ENCODE measurements around the gene RASD1.
A peak's percentile ranks its signal among the peaks of the same experiment; 100 is the strongest.

The RASD1 gene

DNA sequence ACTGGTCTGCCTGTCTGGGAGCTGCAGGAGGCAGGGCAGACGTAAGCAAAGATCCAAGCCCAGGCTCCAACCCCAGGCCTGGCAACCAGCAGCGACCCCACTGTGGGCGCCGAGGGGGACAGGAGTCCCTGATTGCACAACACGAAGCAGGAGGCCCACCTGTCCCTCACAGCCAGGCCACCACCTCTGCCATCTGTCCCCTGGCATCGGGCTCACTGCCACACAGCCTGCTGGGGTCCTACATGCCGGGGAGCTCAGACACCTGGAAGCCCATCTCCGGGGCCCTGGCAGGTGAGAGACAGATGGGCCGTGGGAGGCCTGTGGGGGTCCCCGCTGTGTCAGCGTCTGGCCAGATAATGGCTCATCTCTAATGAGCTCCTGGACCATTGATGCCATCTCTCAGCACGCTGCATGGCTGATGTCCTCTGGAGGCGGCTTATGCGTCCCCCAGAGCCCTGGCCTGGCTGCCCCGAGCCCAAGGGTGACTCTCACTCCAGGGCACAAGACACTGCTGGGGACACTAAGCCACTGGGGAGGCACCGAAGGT, 11.3 kb upstream of the RASD1 start:
- Mint-ChIP-seq H3K4me3 (no peak overlapping the region), H3K27me3 (no peaks in the 10 kb centered on the region), H3K27ac (no peak overlapping the region), H3K4me1 (no peaks in the 10 kb centered on the region), H3K36me3 (no peaks in the 10 kb centered on the region), H3K9me3 (no peaks in the 10 kb centered on the region)

DNA sequence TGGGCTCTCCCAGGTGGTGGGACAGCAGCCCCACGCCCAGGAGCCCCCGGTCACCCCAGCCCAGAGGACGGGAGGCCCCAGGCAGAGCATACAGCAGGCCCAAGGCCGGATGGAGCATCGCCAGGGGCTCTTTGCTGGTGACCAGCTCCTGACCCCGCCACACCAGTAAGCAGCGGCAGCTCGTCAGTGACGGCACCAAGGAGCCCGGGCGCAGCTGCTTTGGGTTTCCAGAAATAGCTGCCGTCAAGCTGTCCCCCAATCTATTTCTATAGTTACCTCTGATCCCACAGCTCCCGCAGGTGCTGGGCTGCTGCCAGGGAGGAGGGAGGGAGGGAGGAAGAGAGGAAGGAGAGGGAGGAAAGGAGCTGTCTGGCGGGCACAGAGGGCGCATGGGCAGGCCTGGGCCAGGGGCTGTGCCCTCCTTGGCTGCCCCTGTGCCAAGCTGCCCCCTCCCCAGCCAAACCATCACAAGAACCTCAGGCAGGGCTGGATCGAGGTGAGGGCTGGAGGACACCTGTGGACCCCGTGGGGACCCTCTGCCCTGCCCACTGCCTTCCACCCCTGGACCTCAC, 10.8 kb upstream of the RASD1 start:
- Mint-ChIP-seq H3K4me3 (no peak overlapping the region), H3K36me3 (no peaks in the 10 kb centered on the region), H3K4me1 (no peaks in the 10 kb centered on the region), H3K27me3 (no peaks in the 10 kb centered on the region), H3K27ac (no peak overlapping the region), H3K9me3 (no peaks in the 10 kb centered on the region)

DNA sequence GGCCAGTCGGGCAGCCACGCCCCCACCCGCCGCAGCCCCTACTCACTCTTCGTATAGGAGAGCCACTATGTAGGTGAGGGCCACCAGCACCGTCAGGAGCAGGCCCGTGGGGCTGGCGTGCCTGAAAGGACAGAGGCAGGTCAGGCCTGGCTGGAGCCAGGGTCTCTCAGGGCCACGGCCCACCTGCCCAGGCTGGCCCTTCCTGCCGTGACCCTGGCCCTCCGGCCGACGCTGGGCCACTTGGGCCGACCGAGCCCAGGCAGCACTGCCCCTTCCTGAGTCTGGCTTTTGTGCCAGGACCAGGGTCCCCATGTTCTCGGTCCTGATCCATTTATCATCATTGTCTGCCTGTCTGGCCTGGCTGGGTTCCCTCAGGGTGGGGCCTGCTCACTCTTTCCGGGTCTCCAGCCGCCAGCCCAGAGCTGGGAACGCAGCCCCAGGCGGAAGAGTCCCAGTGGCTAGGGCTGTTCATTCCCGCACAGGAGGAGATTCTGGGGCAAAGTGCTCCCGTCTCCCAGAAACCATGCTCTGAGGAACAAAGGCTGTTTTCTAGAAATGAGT, 10.1 kb upstream of the RASD1 start:
- Mint-ChIP-seq H3K36me3 (no peaks in the 10 kb centered on the region), H3K4me1 (no peaks in the 10 kb centered on the region), H3K27ac (no peak overlapping the region), H3K27me3 (no peaks in the 10 kb centered on the region), H3K9me3 (no peaks in the 10 kb centered on the region), H3K4me3 (no peak overlapping the region)

DNA sequence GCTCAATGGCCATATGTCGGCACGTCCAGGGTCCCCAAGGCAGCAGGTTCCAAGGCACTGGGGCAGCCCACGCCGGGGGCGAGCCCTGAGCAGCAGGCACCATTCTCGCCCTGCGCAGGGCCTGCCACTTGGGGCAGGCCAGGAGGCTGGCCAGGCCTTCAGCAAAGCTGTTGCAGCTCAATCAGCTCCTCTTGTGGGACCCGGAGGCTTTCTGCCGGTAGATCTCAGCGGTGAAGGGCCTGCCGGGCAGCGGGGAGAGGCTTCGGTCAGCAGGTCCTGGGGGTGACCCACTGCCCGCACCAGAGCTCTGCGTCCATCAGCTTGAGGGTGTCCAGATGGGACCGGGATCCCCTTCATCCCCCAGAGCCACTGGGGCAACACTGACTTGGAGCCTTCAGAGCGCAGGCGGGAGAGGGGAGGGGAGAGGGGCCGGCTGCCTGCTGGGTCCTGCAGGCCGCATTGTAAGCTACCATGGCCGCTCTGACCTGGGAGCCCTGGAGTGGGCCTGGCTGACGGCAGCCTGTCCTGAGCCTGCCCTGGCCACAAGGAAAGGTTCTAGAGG, 9.5 kb upstream of the RASD1 start:
- no peaks in the 10 kb centered on the region for H3K4me1 Mint-ChIP-seq
- H3K36me3 Mint-ChIP-seq, result no peaks in the 10 kb centered on the region
- no peaks in the 10 kb centered on the region for H3K27me3 Mint-ChIP-seq
- H3K4me3 Mint-ChIP-seq, result no peak overlapping the region
- no peaks in the 10 kb centered on the region for H3K9me3 Mint-ChIP-seq
- H3K27ac Mint-ChIP-seq, result no peak overlapping the region

DNA sequence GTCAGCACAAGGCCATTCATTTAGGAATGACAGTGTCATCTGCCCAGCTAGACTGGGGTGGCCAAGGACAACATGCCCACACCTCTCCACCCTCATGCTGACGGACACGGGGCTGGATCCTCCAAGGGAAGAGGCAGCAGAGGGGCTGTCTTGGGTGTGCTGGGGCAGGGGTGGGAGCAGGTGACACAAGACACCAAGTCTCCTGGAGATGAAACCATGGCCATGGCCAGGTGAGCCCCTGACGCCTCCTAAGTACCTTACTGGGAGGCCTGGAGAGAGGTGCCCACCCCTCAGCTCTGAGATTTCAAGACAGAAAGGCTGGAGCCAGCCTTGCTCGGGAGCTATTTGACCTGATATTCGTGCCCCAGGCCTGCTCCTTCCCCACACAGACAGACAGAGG, 9.0 kb upstream of the RASD1 start:
- Mint-ChIP-seq H3K27ac (no peak overlapping the region), H3K4me3 (no peak overlapping the region), H3K36me3 (no peaks in the 10 kb centered on the region), H3K9me3 (no peaks in the 10 kb centered on the region), H3K27me3 (no peaks in the 10 kb centered on the region), H3K4me1 (no peaks in the 10 kb centered on the region)

DNA sequence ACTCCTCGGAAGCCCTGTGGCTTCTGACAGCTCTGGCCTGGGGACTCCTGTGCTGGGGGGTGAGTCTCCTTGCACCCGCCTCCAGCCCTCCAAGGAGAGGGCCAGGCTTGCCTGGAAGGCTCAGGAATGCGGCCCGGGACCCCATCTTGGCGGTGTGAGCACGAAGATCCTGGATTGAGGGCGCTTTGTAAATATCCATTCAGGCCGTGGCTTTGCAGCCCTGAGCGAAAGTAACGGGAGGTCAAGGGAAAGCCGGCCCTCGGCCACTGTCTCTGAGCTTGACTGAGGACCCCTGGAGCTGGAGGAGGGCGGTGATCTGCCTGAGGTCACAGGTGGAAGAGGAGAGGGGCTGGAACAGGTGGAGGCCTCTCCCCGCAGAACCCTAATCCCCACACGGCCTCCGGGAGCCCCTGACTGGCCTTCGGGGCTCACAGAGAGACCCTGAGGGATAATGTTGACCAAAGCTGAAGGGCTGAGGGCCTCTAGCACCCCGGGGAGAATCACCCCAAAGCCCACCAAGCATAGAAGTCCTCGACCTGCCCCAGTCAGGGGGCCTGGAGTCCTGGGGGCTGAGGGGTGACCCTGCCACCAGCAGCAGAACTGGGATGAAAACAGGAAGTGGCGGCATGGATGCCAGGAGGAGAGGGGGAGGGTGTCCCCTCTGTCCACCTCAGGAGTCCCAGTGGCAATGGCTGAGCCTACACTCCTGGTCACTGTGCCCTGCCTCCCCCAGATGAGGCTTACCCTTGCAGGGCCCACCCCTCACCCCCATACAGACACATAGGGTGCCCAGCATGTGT, 8.3 kb upstream of the RASD1 start:
- no peak overlapping the region for H3K4me3 Mint-ChIP-seq
- H3K27ac Mint-ChIP-seq, result no peak overlapping the region
- no peaks in the 10 kb centered on the region for H3K9me3 Mint-ChIP-seq
- H3K4me1 Mint-ChIP-seq, result no peaks in the 10 kb centered on the region
- no peaks in the 10 kb centered on the region for H3K36me3 Mint-ChIP-seq
- H3K27me3 Mint-ChIP-seq, result no peaks in the 10 kb centered on the region

DNA sequence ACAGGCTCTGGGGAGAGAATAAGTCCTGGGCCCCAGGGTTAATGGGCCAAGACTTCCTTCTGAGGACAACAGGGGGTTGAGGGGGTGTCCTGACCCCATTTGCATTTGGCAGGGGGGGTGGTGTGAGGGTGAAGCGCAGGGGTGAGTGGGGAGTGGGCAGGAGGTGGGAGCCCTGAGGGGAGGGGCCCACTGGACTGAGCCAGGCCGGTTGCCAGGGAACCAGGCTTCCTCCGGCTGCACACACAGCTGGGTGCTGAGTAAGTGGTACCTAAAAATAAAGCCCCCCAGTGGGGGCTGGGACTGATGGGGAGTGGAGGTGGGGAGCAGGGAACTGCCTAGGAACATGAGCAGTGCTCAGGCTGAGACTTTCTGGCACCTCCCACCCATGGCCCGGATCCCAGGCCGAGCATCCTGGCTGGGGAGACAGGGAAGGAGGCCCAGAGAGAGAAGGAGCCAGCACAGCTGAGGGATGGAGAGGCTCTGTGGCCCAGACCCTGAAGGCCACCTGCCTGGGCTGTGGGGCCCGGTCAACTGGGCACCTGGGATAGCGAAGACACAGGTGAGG, 7.5 kb upstream of the RASD1 start:
- Mint-ChIP-seq H3K27me3 (no peaks in the 10 kb centered on the region), H3K36me3 (no peaks in the 10 kb centered on the region), H3K9me3 (no peaks in the 10 kb centered on the region), H3K27ac (no peak overlapping the region), H3K4me1 (no peaks in the 10 kb centered on the region), H3K4me3 (no peak overlapping the region)

DNA sequence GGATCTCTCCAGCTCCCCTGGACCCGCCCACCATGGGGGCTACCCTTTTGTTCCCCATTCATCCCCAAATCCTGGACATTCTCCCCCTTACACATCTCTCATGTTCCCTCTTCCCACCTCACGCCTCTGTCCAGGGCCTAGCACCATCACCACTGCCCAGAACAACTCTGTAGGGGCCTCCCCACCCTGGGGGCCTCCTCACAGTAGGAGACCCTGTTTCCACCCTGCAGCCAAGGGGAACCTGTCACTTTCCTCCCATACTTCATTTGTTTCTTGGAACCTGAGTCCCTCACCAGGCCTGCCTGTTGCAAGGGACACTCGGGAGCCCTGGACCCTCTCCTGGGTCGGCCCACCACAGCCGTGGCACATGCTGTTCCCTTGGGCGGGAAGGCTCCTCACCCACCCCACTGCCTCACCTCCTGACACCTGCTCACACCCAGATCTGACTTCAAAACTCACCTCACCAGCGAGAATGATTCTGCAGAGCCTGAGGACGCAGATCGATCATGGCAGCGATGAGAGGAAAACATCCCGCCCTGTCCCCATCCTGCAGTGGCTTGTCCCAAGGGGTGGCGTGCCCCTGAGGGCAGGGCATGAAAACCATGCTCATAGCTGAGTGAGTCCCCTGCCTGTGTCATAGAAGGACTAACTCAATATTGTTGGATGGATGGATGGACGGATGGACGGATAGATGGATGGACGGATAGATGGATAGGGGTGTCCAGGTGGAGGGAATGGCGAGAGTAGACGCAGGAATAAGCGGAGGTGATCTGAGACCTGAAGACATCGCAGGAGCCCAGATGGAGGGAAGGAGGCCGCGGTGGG, 6.8 kb upstream of the RASD1 start:
- Mint-ChIP-seq H3K27me3 (no peaks in the 10 kb centered on the region), H3K9me3 (no peaks in the 10 kb centered on the region), H3K4me1 (no peaks in the 10 kb centered on the region), H3K4me3 (no peak overlapping the region), H3K27ac (peak overlapping the region; percentile 41), H3K36me3 (no peaks in the 10 kb centered on the region)

DNA sequence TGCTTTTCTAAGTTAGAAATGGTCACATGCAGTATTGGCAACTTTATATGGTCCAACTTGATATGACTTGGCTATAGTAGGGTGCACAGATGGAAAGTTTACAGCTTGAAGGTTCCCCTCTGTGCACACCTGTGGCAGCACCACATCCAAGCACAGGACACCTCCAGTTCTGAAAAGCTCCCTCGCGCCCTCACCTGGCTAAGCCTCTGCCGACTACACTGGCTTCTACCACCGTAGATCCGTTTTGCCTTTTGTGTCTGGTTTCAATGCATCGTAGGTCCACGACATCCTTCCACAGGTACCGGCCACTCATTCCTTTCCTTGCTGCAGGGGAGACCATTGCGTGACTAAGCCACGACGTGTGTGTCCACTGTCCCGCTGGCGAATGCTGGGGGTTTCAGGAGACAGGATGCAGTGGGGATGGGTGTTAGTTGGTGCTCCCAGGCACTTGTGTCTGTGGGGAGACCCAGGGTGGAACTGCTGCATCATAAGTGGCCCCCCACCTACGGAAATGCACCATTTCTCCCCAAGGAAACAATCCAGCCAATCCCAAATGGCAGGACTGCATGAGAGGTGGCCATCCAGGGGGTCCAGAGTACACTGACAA, 4.9 kb upstream of the RASD1 start:
- Mint-ChIP-seq H3K4me1 (peaks cover 5% of the 10 kb centered on the region), H3K27ac (no peak overlapping the region), H3K27me3 (no peaks in the 10 kb centered on the region), H3K9me3 (no peaks in the 10 kb centered on the region), H3K4me3 (no peak overlapping the region), H3K36me3 (no peaks in the 10 kb centered on the region)

DNA sequence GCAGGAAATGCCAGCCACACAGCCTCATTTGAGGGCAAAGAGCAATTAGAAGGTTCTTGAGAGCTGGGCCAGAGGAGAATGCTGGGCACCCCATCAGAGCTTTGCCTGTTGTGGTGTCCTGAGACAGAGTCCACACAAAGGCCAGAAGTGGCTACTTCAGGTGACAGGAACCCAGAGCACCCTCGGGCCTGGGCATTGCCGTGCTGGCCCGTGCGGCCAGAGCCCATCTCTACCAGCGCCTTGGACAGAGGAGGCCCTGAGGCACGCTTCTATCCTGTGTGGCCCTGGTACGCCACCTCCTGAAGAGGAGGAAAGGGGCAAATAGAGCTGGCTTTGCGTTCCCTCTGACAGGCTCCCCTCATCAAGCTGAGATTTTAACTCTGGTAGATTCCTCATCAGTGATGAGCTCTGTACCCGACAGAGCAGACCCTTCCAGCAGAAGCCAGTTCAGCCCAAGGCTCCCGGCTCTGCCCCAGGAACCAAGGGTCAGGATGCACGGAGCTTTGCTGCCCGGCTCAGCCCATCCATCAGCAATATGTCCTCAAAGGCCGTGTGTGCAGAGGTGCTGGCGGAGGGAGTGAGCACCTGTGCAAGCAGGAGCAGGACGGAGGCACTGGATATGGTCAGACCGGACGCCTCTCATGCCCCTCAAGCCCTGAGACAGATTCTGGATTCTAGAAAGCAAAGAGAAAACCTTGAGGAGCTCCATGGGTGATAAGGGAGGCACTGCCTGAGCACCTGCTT, 3.4 kb upstream of the RASD1 start:
- Mint-ChIP-seq H3K4me3 (no peak overlapping the region), H3K4me1 (peaks cover 11% of the 10 kb centered on the region), H3K27me3 (peaks cover 2% of the 10 kb centered on the region), H3K9me3 (no peaks in the 10 kb centered on the region), H3K27ac (no peak overlapping the region), H3K36me3 (no peaks in the 10 kb centered on the region)

DNA sequence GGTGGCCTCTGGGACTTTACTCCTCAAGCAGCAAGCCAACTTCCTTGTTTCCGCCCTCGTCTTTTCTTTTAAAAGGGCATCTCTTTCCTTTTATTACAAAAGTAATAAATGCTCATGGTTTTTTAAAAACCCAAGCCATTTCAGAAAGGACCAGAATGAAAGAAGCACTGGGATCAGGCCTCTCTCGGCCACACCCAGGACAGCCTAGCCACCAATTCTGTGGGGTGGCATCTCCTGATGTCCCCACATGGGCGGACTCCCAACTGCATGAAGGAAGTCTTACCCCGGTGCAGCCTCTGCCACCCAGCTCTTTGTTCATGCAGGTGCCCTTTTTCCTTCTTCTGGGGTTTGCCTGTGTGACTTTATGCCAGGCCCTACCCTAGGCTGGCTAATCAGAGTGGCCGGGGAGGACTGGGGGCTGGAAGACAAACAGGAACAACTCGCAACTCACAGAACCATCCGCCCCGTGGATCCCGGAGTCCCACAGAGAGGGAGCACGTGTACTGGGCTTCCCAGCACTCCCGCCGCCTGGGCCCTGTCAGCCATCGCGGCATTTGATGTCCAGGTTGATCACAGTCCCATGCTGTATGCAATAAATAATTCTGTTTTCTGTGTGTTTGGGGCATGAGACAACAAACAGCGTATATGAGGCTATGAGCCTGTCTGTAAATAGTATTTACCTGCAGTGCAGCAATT, 2.6 kb upstream of the RASD1 start:
- H3K4me1 Mint-ChIP-seq, result peaks cover 11% of the 10 kb centered on the region
- H3K4me3 Mint-ChIP-seq, result no peak overlapping the region
- no peak overlapping the region for H3K27ac Mint-ChIP-seq
- H3K36me3 Mint-ChIP-seq, result no peaks in the 10 kb centered on the region
- H3K9me3 Mint-ChIP-seq, result no peaks in the 10 kb centered on the region
- peaks cover 2% of the 10 kb centered on the region for H3K27me3 Mint-ChIP-seq

DNA sequence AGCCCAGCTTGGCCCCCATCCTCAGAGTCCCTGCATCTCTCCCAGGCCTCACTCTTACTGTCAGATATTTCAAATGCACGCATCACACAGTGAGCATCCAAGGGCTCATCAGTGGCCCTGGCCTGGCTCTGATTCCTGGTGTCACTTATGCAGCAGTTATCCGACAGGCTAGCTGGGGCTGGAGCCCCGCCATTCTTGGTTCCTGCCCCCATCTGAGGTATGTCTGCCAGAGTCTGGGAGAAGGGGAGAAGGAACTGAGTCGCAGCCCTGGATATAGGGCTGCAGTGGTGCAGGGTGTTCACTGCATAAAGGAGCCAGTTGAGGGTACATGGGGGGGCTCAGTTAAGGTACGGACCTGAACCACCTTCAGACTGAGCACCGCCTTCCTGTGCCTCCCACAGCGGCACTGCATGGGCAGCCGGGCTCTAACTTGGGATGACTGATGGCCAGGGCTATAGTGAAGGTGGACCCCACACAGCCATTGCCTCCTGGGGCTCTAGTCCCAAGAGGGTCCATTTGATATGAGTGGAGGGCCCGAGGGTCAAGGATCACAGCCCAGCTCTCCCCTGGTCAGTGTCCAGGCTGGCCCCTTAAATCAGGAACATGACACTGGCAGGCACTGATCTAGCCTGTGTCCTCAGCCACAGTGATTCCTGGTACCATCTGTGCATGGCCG, 1.8 kb upstream of the RASD1 start:
- no peaks in the 10 kb centered on the region for H3K9me3 Mint-ChIP-seq
- peaks cover 2% of the 10 kb centered on the region for H3K27me3 Mint-ChIP-seq
- H3K4me3 Mint-ChIP-seq, result no peak overlapping the region
- H3K27ac Mint-ChIP-seq, result no peak overlapping the region
- H3K4me1 Mint-ChIP-seq, result peaks cover 11% of the 10 kb centered on the region
- H3K36me3 Mint-ChIP-seq, result no peaks in the 10 kb centered on the region

DNA sequence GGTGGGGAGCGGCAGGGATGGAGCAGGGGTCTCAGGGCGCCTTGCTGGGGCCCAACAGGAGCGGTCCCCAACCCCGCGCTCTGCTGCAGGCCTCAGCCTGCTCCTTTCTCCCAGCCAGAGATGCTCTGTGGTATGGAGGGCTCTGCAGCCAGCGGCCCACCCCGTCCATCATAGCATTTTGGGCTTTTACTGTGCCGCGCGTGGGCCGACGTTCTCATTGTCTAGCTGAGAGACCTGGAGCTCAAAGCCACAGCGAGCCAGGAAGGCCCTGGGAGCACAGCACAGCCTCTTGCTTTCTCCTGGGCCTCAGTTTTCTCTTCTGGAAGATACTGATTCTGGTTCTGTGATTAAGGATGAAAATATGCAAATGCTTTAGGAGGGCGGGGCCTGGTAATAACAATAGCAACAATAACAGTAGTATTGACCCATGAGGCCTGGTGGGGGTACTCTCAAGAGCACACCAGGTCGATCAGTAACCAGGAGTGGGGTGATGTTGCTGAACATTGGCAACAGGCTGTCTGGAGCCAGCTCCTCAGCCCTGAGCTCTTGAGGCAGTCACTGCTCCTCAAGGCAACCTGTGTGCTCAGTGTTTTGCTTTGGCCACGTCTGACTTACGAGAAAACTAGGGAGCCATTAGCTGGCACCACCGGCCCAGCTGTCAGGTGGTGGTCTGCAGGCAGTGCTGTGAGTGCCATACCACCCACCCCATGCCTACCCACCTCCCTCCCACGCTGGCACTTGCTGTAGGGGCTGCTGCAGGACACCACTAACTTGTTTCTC, 1.1 kb upstream of the RASD1 start:
- H3K9me3 Mint-ChIP-seq, result no peaks in the 10 kb centered on the region
- no peaks in the 10 kb centered on the region for H3K36me3 Mint-ChIP-seq
- peaks cover 11% of the 10 kb centered on the region for H3K4me1 Mint-ChIP-seq
- H3K27ac Mint-ChIP-seq, result peak overlapping the region; percentile 59
- H3K4me3 Mint-ChIP-seq, result peak overlapping the region; percentile 51
- peaks cover 2% of the 10 kb centered on the region for H3K27me3 Mint-ChIP-seq
